C4-2B (cell line): ENCODE data around the gene DPM3.

ENCODE experiments used
- H3K27ac ChIP-seq: fragments of 450-650 bp; 2 replicates; pipeline ENCODE4 v1.5.1; 2017
- ZFX ChIP-seq: fragments of 450-650 bp; IDR thresholded peaks from 2 replicates; pipeline ENCODE4 v1.6.1; 2017
- TF ChIP-seq, protein P1 (sequence below): fragments of 450-650 bp; conservative IDR thresholded peaks from 2 replicates; pipeline ENCODE4 v1.5.1; 2017; ENCODE audit warnings: mild to moderate bottlenecking

Gene DPM3

DNA sequence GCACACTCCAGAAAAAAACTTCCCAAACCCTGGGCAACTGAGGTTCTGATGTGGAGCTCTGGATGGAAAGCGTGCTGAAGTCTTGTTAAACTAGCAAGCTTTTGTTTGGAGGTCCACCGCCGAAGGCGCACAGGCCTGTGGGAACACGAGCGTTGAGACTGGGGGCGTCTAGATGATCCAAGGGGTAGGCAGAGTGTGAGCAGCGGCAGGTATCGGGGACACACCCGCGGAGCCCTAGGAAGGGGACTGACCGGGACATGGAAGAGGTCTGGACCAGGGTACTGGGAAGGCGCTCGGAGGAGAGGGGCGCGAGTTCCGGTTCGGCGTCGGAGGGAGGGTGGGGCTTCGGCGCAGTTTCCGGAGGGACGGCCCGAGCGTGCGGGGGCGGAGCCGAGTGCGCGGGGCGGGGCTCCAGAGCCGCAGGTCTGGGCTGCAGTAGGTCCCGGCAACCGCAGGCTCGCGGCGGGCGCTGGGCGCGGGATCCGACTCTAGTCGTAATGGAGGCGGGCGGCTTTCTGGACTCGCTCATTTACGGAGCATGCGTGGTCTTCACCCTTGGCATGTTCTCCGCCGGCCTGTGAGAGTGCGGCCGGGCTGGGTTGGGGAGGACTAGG lies 4.8 kb downstream of the DPM3 start, which contains the start of gene SLC50A1:
TSS of gene SLC50A1 (plus strand) at position 438 of the 614 bp plus-strand sequence. CDS start at position 498, 60 bp downstream.
- TF ChIP-seq ZFX = no peak
- TF ChIP-seq, protein P1, sequence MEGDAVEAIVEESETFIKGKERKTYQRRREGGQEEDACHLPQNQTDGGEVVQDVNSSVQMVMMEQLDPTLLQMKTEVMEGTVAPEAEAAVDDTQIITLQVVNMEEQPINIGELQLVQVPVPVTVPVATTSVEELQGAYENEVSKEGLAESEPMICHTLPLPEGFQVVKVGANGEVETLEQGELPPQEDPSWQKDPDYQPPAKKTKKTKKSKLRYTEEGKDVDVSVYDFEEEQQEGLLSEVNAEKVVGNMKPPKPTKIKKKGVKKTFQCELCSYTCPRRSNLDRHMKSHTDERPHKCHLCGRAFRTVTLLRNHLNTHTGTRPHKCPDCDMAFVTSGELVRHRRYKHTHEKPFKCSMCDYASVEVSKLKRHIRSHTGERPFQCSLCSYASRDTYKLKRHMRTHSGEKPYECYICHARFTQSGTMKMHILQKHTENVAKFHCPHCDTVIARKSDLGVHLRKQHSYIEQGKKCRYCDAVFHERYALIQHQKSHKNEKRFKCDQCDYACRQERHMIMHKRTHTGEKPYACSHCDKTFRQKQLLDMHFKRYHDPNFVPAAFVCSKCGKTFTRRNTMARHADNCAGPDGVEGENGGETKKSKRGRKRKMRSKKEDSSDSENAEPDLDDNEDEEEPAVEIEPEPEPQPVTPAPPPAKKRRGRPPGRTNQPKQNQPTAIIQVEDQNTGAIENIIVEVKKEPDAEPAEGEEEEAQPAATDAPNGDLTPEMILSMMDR = no peak; the same call in 1 of the 2 replicates
- H3K27ac ChIP-seq = peak within 1 kb of the TSS; percentile 95

DNA sequence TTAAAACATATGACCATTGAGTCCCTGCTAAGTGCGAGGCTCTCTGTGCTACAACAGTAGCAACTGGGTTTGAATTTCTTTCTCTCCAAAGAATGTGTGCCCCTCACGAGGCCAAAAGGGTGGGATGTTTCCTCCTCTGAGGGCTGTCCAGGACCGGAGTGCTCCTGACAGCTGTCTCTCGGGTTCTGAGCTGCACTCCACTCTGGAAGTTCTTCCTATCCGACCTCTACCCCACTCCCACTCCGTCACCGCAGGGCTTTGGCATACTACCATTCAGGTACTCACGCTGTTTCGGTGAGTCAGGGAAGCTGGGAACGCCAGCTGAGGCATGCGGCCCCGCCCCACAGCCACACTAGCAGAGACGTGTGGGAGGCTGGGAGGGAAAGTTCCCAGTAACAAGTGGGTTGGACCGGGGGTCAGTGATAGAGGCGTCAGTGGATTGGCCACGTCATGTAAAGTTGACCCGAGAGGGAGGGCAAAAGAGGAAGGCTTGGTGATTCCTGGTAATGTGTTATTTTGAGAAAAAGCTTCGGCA lies 5.4 kb downstream of the DPM3 start:
- peak overlapping the region; percentile 95 for H3K27ac ChIP-seq
- no peak for TF ChIP-seq ZFX
- TF ChIP-seq, protein P1 = no peak

DNA sequence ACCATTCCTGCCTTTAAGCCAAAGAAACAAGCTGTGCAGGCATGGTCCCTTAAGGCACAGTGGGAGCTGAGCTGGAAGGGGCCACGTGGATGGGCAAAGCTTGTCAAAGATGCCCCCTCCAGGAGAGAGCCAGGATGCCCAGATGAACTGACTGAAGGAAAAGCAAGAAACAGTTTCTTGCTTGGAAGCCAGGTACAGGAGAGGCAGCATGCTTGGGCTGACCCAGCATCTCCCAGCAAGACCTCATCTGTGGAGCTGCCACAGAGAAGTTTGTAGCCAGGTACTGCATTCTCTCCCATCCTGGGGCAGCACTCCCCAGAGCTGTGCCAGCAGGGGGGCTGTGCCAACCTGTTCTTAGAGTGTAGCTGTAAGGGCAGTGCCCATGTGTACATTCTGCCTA lies 6.0 kb downstream of the DPM3 start:
- H3K27ac ChIP-seq = peak overlapping the region; percentile 95
- no peak for TF ChIP-seq ZFX
- TF ChIP-seq, protein P1 = no peak

DNA sequence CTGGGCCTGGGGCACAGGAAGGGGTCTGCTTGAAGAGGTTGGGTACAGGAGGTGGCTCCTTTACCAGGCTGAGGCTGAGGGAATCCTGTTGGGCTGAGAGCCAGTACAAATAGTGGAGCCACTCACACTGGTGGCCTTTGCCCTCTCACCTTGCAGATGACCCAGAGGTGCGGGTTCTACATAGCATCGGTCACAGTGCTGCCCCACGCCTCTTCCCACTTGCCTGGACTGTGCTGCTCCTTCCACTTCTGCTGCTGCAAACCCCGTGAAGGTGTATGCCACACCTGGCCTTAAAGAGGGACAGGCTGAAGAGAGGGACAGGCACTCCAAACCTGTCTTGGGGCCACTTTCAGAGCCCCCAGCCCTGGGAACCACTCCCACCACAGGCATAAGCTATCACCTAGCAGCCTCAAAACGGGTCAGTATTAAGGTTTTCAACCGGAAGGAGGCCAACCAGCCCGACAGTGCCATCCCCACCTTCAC lies 6.5 kb downstream of the DPM3 start:
- H3K27ac ChIP-seq = peak overlapping the region; percentile 95
- no peak for TF ChIP-seq ZFX
- TF ChIP-seq, protein P1 = no peak

DNA sequence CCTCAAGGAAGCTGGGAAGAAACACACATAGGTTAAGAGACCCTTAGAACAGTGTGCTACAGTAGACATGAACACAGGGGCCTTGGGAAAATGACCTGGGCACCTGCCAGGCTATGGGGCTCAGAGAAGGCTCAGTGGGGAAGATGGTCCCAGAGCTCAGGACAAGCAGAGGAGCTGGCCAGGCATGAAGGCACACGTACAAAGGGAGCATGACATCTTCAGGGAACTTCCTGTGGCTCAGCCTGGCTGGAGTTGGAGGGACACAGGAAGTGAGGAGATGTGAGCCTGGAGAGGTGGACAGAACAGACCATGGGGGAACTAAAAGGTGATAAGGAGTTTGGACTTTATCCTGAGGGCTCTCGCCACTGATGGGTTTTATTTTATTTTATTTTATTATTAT lies 8.5 kb downstream of the DPM3 start:
- H3K27ac ChIP-seq = peak overlapping the region; percentile 95
- no peak for TF ChIP-seq ZFX
- TF ChIP-seq, protein P1 = no peak

DNA sequence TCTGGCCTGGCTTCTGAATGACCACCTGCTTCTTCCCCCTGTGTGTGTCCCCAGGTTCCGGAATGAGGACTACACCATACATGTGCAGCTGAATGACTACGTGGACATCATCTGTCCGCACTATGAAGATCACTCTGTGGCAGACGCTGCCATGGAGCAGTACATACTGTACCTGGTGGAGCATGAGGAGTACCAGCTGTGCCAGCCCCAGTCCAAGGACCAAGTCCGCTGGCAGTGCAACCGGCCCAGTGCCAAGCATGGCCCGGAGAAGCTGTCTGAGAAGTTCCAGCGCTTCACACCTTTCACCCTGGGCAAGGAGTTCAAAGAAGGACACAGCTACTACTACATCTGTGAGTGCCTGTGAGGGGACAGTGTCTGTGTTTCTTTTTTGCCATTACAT lies 9.0 kb downstream of the DPM3 start:
- TF ChIP-seq, protein P1 = no peak
- TF ChIP-seq ZFX = no peak
- peak overlapping the region; percentile 95 for H3K27ac ChIP-seq

DNA sequence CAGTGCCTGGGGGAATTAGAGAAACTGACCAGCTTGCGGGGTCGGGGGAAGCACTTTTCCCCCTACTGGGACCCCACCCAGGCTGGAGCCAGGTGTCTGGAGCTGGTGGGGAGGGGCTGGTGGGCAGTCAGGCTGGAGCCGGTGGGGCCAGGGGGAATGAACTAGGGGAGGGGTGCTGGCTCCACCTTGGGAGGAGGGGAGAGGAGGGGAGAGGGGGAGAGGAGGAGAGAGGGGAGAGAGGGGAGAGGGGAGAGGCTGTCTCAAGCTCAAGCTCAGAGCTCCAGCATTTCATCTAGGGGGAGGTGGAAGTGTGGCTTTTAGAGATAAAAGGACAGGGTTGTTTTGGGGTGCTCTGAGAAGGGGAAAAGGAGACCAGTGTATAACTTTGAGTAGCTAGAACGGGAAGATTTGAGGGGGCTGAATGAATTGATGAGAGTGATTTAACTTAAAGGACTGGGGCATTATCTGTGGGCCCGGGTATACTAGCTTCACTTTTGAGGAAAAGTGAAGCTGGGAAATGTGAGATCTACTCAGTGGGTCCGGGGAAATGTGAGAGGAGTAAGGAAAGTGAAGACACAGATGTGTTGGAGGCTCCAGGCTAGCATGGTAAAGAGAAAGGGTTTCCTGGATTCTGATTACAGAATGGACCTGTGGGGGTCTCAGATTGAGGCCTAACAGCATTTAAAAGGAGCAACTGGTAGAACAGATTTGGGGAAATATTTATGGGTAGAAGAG lies 9.9 kb downstream of the DPM3 start:
- TF ChIP-seq, protein P1 = no peak
- TF ChIP-seq ZFX = no peak
- H3K27ac ChIP-seq = peak overlapping the region; percentile 95
